Astrocyte (in vitro differentiated cells and primary cell): ENCODE results near the gene PML. TPM values are rescaled to one million over a fixed set of nuclear protein-coding genes. Genes with fewer than 3 reads are reported as not detected.
"Not testable (repeated sequence)": the region's sequence is repeated elsewhere in the genome, so short reads cannot be mapped to it uniquely, and the experiment has no call there.

Experiments
- DNase-seq: peaks from one replicate; pipeline ENCODE4 v3.0.0-alpha.2; 2010; ENCODE audit warnings: low read depth
- FAIRE-seq: peaks from 2 replicates; lab custom pipeline; 2011; peaks lifted over from hg19 to GRCh38; lab: Jason Lieb, UNC
- H2AFZ ChIP-seq: 2 replicates; pipeline ENCODE4 v1.6.0; 2012; ENCODE audit warnings: low read depth, low read length, inconsistent platforms
- H3K27ac ChIP-seq: 2 replicates; pipeline ENCODE4 v1.5.1; 2011; ENCODE audit warnings: low read depth, low read length, inconsistent platforms
- H3K27me3 ChIP-seq: 2 replicates; pipeline ENCODE4 v1.6.0; 2011; ENCODE audit warnings: low read length, inconsistent platforms; ENCODE audit not compliant: insufficient read depth
- H3K36me3 ChIP-seq: 2 replicates; pipeline ENCODE4 v1.5.1; 2011; ENCODE audit warnings: low read length, inconsistent platforms; ENCODE audit not compliant: insufficient read depth
- H3K4me1 ChIP-seq: 2 replicates; pipeline ENCODE4 v1.5.1; 2011; ENCODE audit warnings: low read length, inconsistent platforms; ENCODE audit not compliant: insufficient read depth
- H3K4me2 ChIP-seq: 2 replicates; pipeline ENCODE4 v1.6.0; 2012; ENCODE audit warnings: low read length, inconsistent platforms
- H3K4me3 ChIP-seq: 2 replicates; pipeline ENCODE4 v1.5.1; 2011; ENCODE audit warnings: low read depth, mild to moderate bottlenecking, low read length, inconsistent platforms; ENCODE audit not compliant: insufficient read depth
- H3K79me2 ChIP-seq: 2 replicates; pipeline ENCODE4 v1.6.0; 2012; ENCODE audit warnings: mild to moderate bottlenecking, low read length, inconsistent platforms; ENCODE audit not compliant: insufficient read depth
- H3K9ac ChIP-seq: 2 replicates; pipeline ENCODE4 v1.6.0; 2012; ENCODE audit warnings: mild to moderate bottlenecking, low read length, inconsistent platforms
- H3K9me3 ChIP-seq: 2 replicates; pipeline ENCODE4 v1.5.1; 2012; ENCODE audit warnings: low read depth, mild to moderate bottlenecking, low read length, inconsistent platforms; ENCODE audit not compliant: insufficient read depth
- H4K20me1 ChIP-seq: 2 replicates; pipeline ENCODE4 v1.6.0; 2012; ENCODE audit warnings: low read length, inconsistent platforms; ENCODE audit not compliant: insufficient read depth
- H3K27ac Mint-ChIP-seq: one replicate; pipeline ENCODE4 v1.8.0; 2021; ENCODE audit warnings: mild to moderate bottlenecking, mixed read lengths; ENCODE audit not compliant: unreplicated experiment
- H3K27me3 Mint-ChIP-seq: one replicate; pipeline ENCODE4 v1.8.0; 2021; ENCODE audit warnings: low read depth, mixed read lengths; ENCODE audit not compliant: unreplicated experiment
- H3K36me3 Mint-ChIP-seq: one replicate; pipeline ENCODE4 v1.8.0; 2021; ENCODE audit warnings: low read depth, mixed read lengths; ENCODE audit not compliant: unreplicated experiment
- H3K4me1 Mint-ChIP-seq: one replicate; pipeline ENCODE4 v1.8.0; 2021; ENCODE audit warnings: low read depth, mixed read lengths; ENCODE audit not compliant: unreplicated experiment
- H3K4me3 Mint-ChIP-seq: one replicate; pipeline ENCODE4 v1.8.0; 2021; ENCODE audit warnings: mild to moderate bottlenecking, moderate library complexity, mixed read lengths; ENCODE audit not compliant: unreplicated experiment
- H3K9me3 Mint-ChIP-seq: one replicate; pipeline ENCODE4 v1.8.0; 2021; ENCODE audit warnings: mild to moderate bottlenecking, mixed read lengths; ENCODE audit not compliant: unreplicated experiment
- CTCF ChIP-seq: IDR thresholded peaks from 2 replicates; pipeline ENCODE4 v1.5.1; 2011; ENCODE audit warnings: low read depth, mild to moderate bottlenecking, inconsistent platforms, low read length, moderate library complexity; ENCODE audit not compliant: insufficient read depth
- EZH2 ChIP-seq: IDR thresholded peaks from 2 replicates; pipeline ENCODE4 v1.6.1; 2012; ENCODE audit warnings: mild to moderate bottlenecking, low read length, inconsistent platforms; ENCODE audit not compliant: insufficient read depth
- total RNA-seq: library from RNA; stranded (reverse); gene quantifications from 2 replicates; pipeline ENCODE4 v1.2.1, GENCODE V29; 2021

The PML gene
- total RNA-seq, 1 donor from 2014 or later, result 116 TPM

GRCh38 chr15:74046275-74046674 is 51.8 kb downstream of the PML start:
- no peak for TF ChIP-seq CTCF
- no peak for TF ChIP-seq EZH2
- Histone ChIP-seq H3K27me3 (no peaks in the 10 kb centered on the region), H3K4me2 (no peak overlapping the region), H3K4me3 (no peak overlapping the region), H3K9me3 (no peaks in the 10 kb centered on the region), H3K4me1 (peaks cover 6% of the 10 kb centered on the region), H3K36me3 (no peaks in the 10 kb centered on the region), H3K79me2 (no peaks in the 10 kb centered on the region), H2AFZ (no peak overlapping the region), H4K20me1 (no peaks in the 10 kb centered on the region), H3K27ac (no peak overlapping the region), H3K9ac (no peak overlapping the region)
- no peak for DNase-seq
- Mint-ChIP-seq H3K36me3 (peaks cover 18% of the 10 kb centered on the region), H3K27ac (no peak overlapping the region), H3K9me3 (no peaks in the 10 kb centered on the region), H3K27me3 (peaks cover 5% of the 10 kb centered on the region), H3K4me1 (peaks cover 6% of the 10 kb centered on the region), H3K4me3 (no peak overlapping the region)
- FAIRE-seq, result no peak

- no peaks in the 10 kb centered on the region for H3K9me3 ChIP-seq
- no peak overlapping the region for H3K27ac ChIP-seq
- peaks cover 12% of the 10 kb centered on the region for H3K4me1 ChIP-seq
- H3K4me2 ChIP-seq, result no peak overlapping the region
- H3K4me1 Mint-ChIP-seq, result peaks cover 9% of the 10 kb centered on the region
- no peak overlapping the region for H3K9ac ChIP-seq
- no peaks in the 10 kb centered on the region for H4K20me1 ChIP-seq
- H3K36me3 ChIP-seq, result no peaks in the 10 kb centered on the region
- no peak overlapping the region for H3K4me3 Mint-ChIP-seq
- H3K9me3 Mint-ChIP-seq, result no peaks in the 10 kb centered on the region
- H3K36me3 Mint-ChIP-seq, result no peaks in the 10 kb centered on the region
- peaks cover 17% of the 10 kb centered on the region for H3K27me3 Mint-ChIP-seq
- no peak overlapping the region for H2AFZ ChIP-seq
- no peaks in the 10 kb centered on the region for H3K27me3 ChIP-seq
- TF ChIP-seq EZH2 (no peak), CTCF (no peak)
- H3K79me2 ChIP-seq, result no peaks in the 10 kb centered on the region
- no peak overlapping the region for H3K27ac Mint-ChIP-seq
- FAIRE-seq, result no peak
- no peak overlapping the region for H3K4me3 ChIP-seq
- DNase-seq, result no peak
These were observed 55.6 kb downstream of the PML start for GRCh38 chr15:74050127-74050526.

- TF ChIP-seq EZH2, result no peak
- no peak for TF ChIP-seq CTCF
- H3K36me3 Mint-ChIP-seq, result no peaks in the 10 kb centered on the region
- Histone ChIP-seq H4K20me1 (no peaks in the 10 kb centered on the region), H3K79me2 (no peaks in the 10 kb centered on the region), H2AFZ (no peak overlapping the region), H3K27ac (peak overlapping the region; percentile 37), H3K27me3 (no peaks in the 10 kb centered on the region), H3K9me3 (no peaks in the 10 kb centered on the region), H3K4me2 (peak overlapping the region; percentile 32), H3K4me3 (no peak overlapping the region), H3K4me1 (peaks cover 12% of the 10 kb centered on the region), H3K9ac (no peak overlapping the region), H3K36me3 (no peaks in the 10 kb centered on the region)
- no peaks in the 10 kb centered on the region for H3K9me3 Mint-ChIP-seq
- H3K27ac Mint-ChIP-seq, result no peak overlapping the region
- no peak for DNase-seq
- peaks cover 9% of the 10 kb centered on the region for H3K4me1 Mint-ChIP-seq
- no peak for FAIRE-seq
- H3K4me3 Mint-ChIP-seq, result no peak overlapping the region
- peaks cover 18% of the 10 kb centered on the region for H3K27me3 Mint-ChIP-seq
These were observed 56.2 kb downstream of the PML start for GRCh38 chr15:74050556-74051234.

GRCh38 chr15:74052271-74053260 is 58.0 kb downstream of the PML start:
- H3K9ac ChIP-seq, result not testable (repeated sequence)

More at GRCh38 chr15:74052271-74053260, 58.0 kb downstream of the PML start:
- peaks cover 12% of the 10 kb centered on the region for H3K4me1 ChIP-seq
- not testable (repeated sequence) for H3K9me3 ChIP-seq, H3K36me3 Mint-ChIP-seq, H3K4me3 Mint-ChIP-seq, H3K79me2 ChIP-seq, H2AFZ ChIP-seq, H4K20me1 ChIP-seq, FAIRE-seq, H3K36me3 ChIP-seq, H3K27ac Mint-ChIP-seq, H3K9me3 Mint-ChIP-seq, DNase-seq, H3K27me3 ChIP-seq, H3K27ac ChIP-seq, H3K4me1 Mint-ChIP-seq, H3K4me3 ChIP-seq, H3K4me2 ChIP-seq
- peaks cover 21% of the 10 kb centered on the region for H3K27me3 Mint-ChIP-seq
